CD4-positive, alpha-beta T cell treated with Interleukin-21 for 1 hour (primary cell): Measurements from ENCODE around the gene EFCAB6.

ENCODE experiments used
- DNase-seq: peaks from one replicate; pipeline ENCODE4 v3.0.0-alpha.2; 2020

Gene EFCAB6

GRCh38 chr22:43539572-43540528 lies 272.3 kb downstream of the EFCAB6 start:
- no peak for DNase-seq

- no peak for DNase-seq
These were observed 275.0 kb downstream of the EFCAB6 start for GRCh38 chr22:43537019-43537585.

- DNase-seq = no peak
These were observed 276.4 kb downstream of the EFCAB6 start for GRCh38 chr22:43535741-43536140.

GRCh38 chr22:43535336-43535735 lies 276.8 kb downstream of the EFCAB6 start:
- no peak for DNase-seq

- DNase-seq = no peak
These were observed 277.2 kb downstream of the EFCAB6 start for GRCh38 chr22:43534916-43535315.

- DNase-seq = no peak
These were observed 278.3 kb downstream of the EFCAB6 start for GRCh38 chr22:43533656-43534428.

- no peak for DNase-seq
These were observed 279.0 kb downstream of the EFCAB6 start for GRCh38 chr22:43533156-43533530.

GRCh38 chr22:43532301-43533155 lies 279.6 kb downstream of the EFCAB6 start:
- no peak for DNase-seq

- DNase-seq = no peak
These were observed 280.5 kb downstream of the EFCAB6 start for GRCh38 chr22:43531651-43532050.

- no peak for DNase-seq
These were observed 281.5 kb downstream of the EFCAB6 start for GRCh38 chr22:43530349-43531201.

GRCh38 chr22:43529934-43530333 lies 282.2 kb downstream of the EFCAB6 start:
- DNase-seq = no peak

- DNase-seq = no peak
These were observed 282.6 kb downstream of the EFCAB6 start for GRCh38 chr22:43529461-43529860.

- no peak for DNase-seq
These were observed 283.3 kb downstream of the EFCAB6 start for GRCh38 chr22:43528601-43529360.

- DNase-seq = no peak
These were observed 285.2 kb downstream of the EFCAB6 start for GRCh38 chr22:43526946-43527345.

- no peak for DNase-seq
These were observed 285.9 kb downstream of the EFCAB6 start for GRCh38 chr22:43526117-43526655.

- no peak for DNase-seq
These were observed 290.4 kb downstream of the EFCAB6 start for GRCh38 chr22:43521716-43522115.

- DNase-seq = no peak
These were observed 291.5 kb downstream of the EFCAB6 start for GRCh38 chr22:43520632-43521039.

GRCh38 chr22:43516996-43517635 lies 295.0 kb downstream of the EFCAB6 start:
- DNase-seq = no peak

GRCh38 chr22:43516386-43516785 lies 295.7 kb downstream of the EFCAB6 start:
- no peak for DNase-seq

GRCh38 chr22:43515902-43516301 lies 296.2 kb downstream of the EFCAB6 start:
- DNase-seq = no peak
